A549 (cell line): ENCODE results near the gene GULP1.

Experiments
- EP300 ChIP-seq, 2 experiments: fragments of >200 bp; sonication (Bioruptor Twin); formaldehyde crosslinking; IDR thresholded peaks; 2 replicates in 1 of 2; 3 replicates in 1 of 2; pipeline ENCODE4 v1.6.1; 2016 to 2017
- FOSL2 ChIP-seq, 2 experiments: fragments of 450-650 bp in 1 of 2; fragments of >200 bp in 1 of 2; sonication (Bioruptor Twin) in 1 of 2; formaldehyde crosslinking; IDR thresholded peaks; 2 replicates each; pipeline versions ENCODE4 v1.5.0 to v1.6.1; 2016 to 2020; ENCODE audit warnings: mild to moderate bottlenecking in 1 of 2, moderate library complexity in 1 of 2
- HOXA7 ChIP-seq: fragments of 250-450 bp; sonication (Bioruptor Pico); IDR thresholded peaks from 2 replicates; pipeline ENCODE4 v1.5.0; 2020; ENCODE audit warnings: mild to moderate bottlenecking, moderate library complexity
- NFE2L2 ChIP-seq: fragments of 150-350 bp; conservative IDR thresholded peaks from 2 replicates; pipeline ENCODE4 v1.6.1; 2014; ENCODE audit warnings: low read length
- PBX3 ChIP-seq: IDR thresholded peaks from 2 replicates; pipeline ENCODE4 v1.6.1; 2012
- POLR2A ChIP-seq: IDR thresholded peaks from 2 replicates; pipeline ENCODE4 v1.6.1; 2012; ENCODE audit warnings: mild to moderate bottlenecking, low read length
- RAD21 ChIP-seq, 2 experiments: fragments of >200 bp in 1 of 2; sonication (Bioruptor Twin) in 1 of 2; formaldehyde crosslinking in 1 of 2; IDR thresholded peaks in 1 of 2; conservative IDR thresholded peaks in 1 of 2; 2 replicates in 1 of 2; 3 replicates in 1 of 2; pipeline ENCODE4 v1.6.1; 2012 to 2018; ENCODE audit warnings: inconsistent platforms in 1 of 2
- ZSCAN20 ChIP-seq: fragments of 250-450 bp; sonication (Bioruptor Pico); IDR thresholded peaks from 2 replicates; pipeline ENCODE4 v1.8.0; 2022; ENCODE audit warnings: mild to moderate bottlenecking, moderate library complexity
- TF ChIP-seq, protein P1 (sequence below): fragments of >200 bp; sonication (Bioruptor Twin); formaldehyde crosslinking; IDR thresholded peaks from 3 replicates; pipeline ENCODE4 v1.6.1; 2016
- TF ChIP-seq, protein P2 (sequence below): fragments of >200 bp; sonication (Bioruptor Twin); formaldehyde crosslinking; IDR thresholded peaks from 3 replicates; pipeline ENCODE4 v1.5.1; 2016

DNA sequence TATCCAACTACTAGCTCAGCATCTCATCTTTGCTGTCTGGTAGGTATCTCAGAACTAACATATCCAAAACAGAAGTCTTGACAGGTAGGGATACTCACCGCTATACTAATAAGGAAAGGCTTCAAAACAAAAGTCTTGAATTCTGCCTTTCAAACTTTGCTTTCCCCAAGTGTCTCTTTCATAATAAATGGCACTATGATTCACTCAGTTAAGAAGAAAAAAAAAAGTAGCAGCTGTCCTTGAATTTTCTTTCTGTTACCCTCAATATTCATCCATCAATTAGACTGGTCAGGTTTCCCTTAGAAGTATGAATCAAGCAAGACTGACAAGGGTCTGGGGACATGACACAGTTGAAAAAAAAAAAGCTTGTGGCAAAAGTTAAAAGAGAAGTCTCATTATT, 175.1 kb downstream of the GULP1 start:
- TF ChIP-seq EP300 (IDR thresholded peaks at IDR 0.05) (no peak), HOXA7 (CRISPR knock-in tag) (no peak), POLR2A (no peak), RAD21 (conservative IDR thresholded peaks at IDR 0.05 in 1 of 2, IDR thresholded peaks at IDR 0.05 in 1 of 2) (no peak), NFE2L2 (no peak), ZSCAN20 (no peak), FOSL2 (IDR thresholded peaks at IDR 0.05) (no peak), FOSL2 (CRISPR knock-in tag; IDR thresholded peaks at IDR 0.05) (no peak), PBX3 (no peak)
- TF ChIP-seq, protein P1, sequence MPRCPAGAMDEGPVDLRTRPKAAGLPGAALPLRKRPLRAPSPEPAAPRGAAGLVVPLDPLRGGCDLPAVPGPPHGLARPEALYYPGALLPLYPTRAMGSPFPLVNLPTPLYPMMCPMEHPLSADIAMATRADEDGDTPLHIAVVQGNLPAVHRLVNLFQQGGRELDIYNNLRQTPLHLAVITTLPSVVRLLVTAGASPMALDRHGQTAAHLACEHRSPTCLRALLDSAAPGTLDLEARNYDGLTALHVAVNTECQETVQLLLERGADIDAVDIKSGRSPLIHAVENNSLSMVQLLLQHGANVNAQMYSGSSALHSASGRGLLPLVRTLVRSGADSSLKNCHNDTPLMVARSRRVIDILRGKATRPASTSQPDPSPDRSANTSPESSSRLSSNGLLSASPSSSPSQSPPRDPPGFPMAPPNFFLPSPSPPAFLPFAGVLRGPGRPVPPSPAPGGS = no peak
- TF ChIP-seq, protein P2, sequence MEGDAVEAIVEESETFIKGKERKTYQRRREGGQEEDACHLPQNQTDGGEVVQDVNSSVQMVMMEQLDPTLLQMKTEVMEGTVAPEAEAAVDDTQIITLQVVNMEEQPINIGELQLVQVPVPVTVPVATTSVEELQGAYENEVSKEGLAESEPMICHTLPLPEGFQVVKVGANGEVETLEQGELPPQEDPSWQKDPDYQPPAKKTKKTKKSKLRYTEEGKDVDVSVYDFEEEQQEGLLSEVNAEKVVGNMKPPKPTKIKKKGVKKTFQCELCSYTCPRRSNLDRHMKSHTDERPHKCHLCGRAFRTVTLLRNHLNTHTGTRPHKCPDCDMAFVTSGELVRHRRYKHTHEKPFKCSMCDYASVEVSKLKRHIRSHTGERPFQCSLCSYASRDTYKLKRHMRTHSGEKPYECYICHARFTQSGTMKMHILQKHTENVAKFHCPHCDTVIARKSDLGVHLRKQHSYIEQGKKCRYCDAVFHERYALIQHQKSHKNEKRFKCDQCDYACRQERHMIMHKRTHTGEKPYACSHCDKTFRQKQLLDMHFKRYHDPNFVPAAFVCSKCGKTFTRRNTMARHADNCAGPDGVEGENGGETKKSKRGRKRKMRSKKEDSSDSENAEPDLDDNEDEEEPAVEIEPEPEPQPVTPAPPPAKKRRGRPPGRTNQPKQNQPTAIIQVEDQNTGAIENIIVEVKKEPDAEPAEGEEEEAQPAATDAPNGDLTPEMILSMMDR = no peak
